IPS-20b (cell line): Measurements from ENCODE around the gene RXFP3.
"Not testable (repeated sequence)": the region's sequence is repeated elsewhere in the genome, so short reads cannot be mapped to it uniquely, and the experiment has no call there.

ENCODE experiments used
- H3K27ac ChIP-seq: one replicate; pipeline ENCODE4 v1.5.1; 2013; ENCODE audit warnings: low read length
- H3K27me3 ChIP-seq: 2 replicates; pipeline ENCODE4 v1.6.1; 2013; ENCODE audit warnings: mild to moderate bottlenecking, low read length, inconsistent platforms; ENCODE audit not compliant: insufficient read depth
- H3K36me3 ChIP-seq: 2 replicates; pipeline ENCODE4 v1.6.1; 2013; ENCODE audit warnings: low read depth, mild to moderate bottlenecking, inconsistent platforms, low read length, moderate library complexity; ENCODE audit not compliant: insufficient read depth
- H3K4me1 ChIP-seq: 2 replicates; pipeline ENCODE4 v1.6.1; 2013; ENCODE audit warnings: mild to moderate bottlenecking, control low read depth, inconsistent platforms, low read length, moderate library complexity; ENCODE audit not compliant: insufficient read depth
- H3K4me3 ChIP-seq: 2 replicates; pipeline ENCODE4 v1.5.1; 2013; ENCODE audit warnings: mild to moderate bottlenecking, low read length, inconsistent platforms
- H3K9ac ChIP-seq: 2 replicates; pipeline ENCODE4 v1.6.1; 2013; ENCODE audit warnings: low read depth, mild to moderate bottlenecking, inconsistent platforms, low read length, moderate library complexity
- H3K9me3 ChIP-seq: 2 replicates; pipeline ENCODE4 v1.6.1; 2013; ENCODE audit warnings: mild to moderate bottlenecking, low read depth, low read length, inconsistent platforms; ENCODE audit not compliant: insufficient read depth

The RXFP3 gene

GRCh38 chr5:33906248-33906647, 29.9 kb upstream of the RXFP3 start:
- not testable (repeated sequence) for H3K9ac ChIP-seq, H3K4me1 ChIP-seq, H3K36me3 ChIP-seq, H3K4me3 ChIP-seq, H3K27me3 ChIP-seq, H3K27ac ChIP-seq
- peaks cover 21% of the 10 kb centered on the region for H3K9me3 ChIP-seq

- not testable (repeated sequence) for H3K4me3 ChIP-seq, H3K27me3 ChIP-seq, H3K9ac ChIP-seq, H3K27ac ChIP-seq, H3K4me1 ChIP-seq, H3K36me3 ChIP-seq, H3K9me3 ChIP-seq
Observed at GRCh38 chr5:33914844-33915243, 21.3 kb upstream of the RXFP3 start.

- H3K36me3 ChIP-seq: no peaks in the 10 kb centered on the region
- no peak overlapping the region for H3K4me3 ChIP-seq
- H3K27ac ChIP-seq: no peak overlapping the region
- no peak overlapping the region for H3K9ac ChIP-seq
- H3K4me1 ChIP-seq: no peaks in the 10 kb centered on the region
- H3K27me3 ChIP-seq: no peaks in the 10 kb centered on the region
- H3K9me3 ChIP-seq: no peaks in the 10 kb centered on the region; the same call in 1 of the 2 replicates
Observed at GRCh38 chr5:33921002-33921401, 15.2 kb upstream of the RXFP3 start.

GRCh38 chr5:33925278-33925677, 10.9 kb upstream of the RXFP3 start:
- Histone ChIP-seq H3K9me3 (no peaks in the 10 kb centered on the region), H3K36me3 (no peaks in the 10 kb centered on the region), H3K4me1 (peaks cover 19% of the 10 kb centered on the region), H3K9ac (no peak overlapping the region), H3K27ac (no peak overlapping the region), H3K4me3 (no peak overlapping the region), H3K27me3 (no peaks in the 10 kb centered on the region)

- Histone ChIP-seq H3K27ac (no peak overlapping the region), H3K36me3 (no peaks in the 10 kb centered on the region), H3K4me3 (peak overlapping the region; percentile 0; the same call in 1 of the 2 replicates), H3K27me3 (no peaks in the 10 kb centered on the region), H3K9me3 (no peaks in the 10 kb centered on the region), H3K4me1 (peaks cover 35% of the 10 kb centered on the region), H3K9ac (no peak overlapping the region)
Observed at GRCh38 chr5:33927685-33928084, 8.5 kb upstream of the RXFP3 start.

GRCh38 chr5:33928283-33928682, 7.9 kb upstream of the RXFP3 start:
- no peaks in the 10 kb centered on the region for H3K27me3 ChIP-seq
- H3K9me3 ChIP-seq: no peaks in the 10 kb centered on the region
- H3K4me3 ChIP-seq: peak overlapping the region; percentile 0; the same call in 1 of the 2 replicates
- peaks cover 35% of the 10 kb centered on the region for H3K4me1 ChIP-seq
- no peaks in the 10 kb centered on the region for H3K36me3 ChIP-seq
- no peak overlapping the region for H3K27ac ChIP-seq
- H3K9ac ChIP-seq: no peak overlapping the region

GRCh38 chr5:33929925-33930690, 6.1 kb upstream of the RXFP3 start:
- H3K27ac ChIP-seq: no peak overlapping the region
- H3K4me3 ChIP-seq: no peak overlapping the region
- H3K4me1 ChIP-seq: peaks cover 35% of the 10 kb centered on the region
- H3K9me3 ChIP-seq: no peaks in the 10 kb centered on the region
- H3K27me3 ChIP-seq: peaks cover under 1% of the 10 kb centered on the region; the same call in 1 of the 2 replicates
- H3K9ac ChIP-seq: no peak overlapping the region; the same call in 1 of the 2 replicates
- no peaks in the 10 kb centered on the region for H3K36me3 ChIP-seq

- Histone ChIP-seq H3K27me3 (peaks cover 11% of the 10 kb centered on the region), H3K9ac (peak overlapping the region; percentile 31; the same call in 1 of the 2 replicates), H3K4me1 (peaks cover 35% of the 10 kb centered on the region), H3K27ac (peak overlapping the region; percentile 33), H3K4me3 (no peak overlapping the region), H3K9me3 (no peaks in the 10 kb centered on the region), H3K36me3 (no peaks in the 10 kb centered on the region)
Observed at GRCh38 chr5:33931136-33931535, 5.0 kb upstream of the RXFP3 start.

- no peak overlapping the region for H3K27ac ChIP-seq
- peaks cover 28% of the 10 kb centered on the region for H3K27me3 ChIP-seq
Observed at GRCh38 chr5:33933723-33934169, 2.4 kb upstream of the RXFP3 start.

GRCh38 chr5:33934176-33934575, 2.0 kb upstream of the RXFP3 start:
- Histone ChIP-seq H3K27ac (no peak overlapping the region), H3K9ac (no peak overlapping the region), H3K36me3 (no peaks in the 10 kb centered on the region), H3K9me3 (no peaks in the 10 kb centered on the region), H3K4me1 (peaks cover 24% of the 10 kb centered on the region), H3K4me3 (no peak overlapping the region), H3K27me3 (peaks cover 28% of the 10 kb centered on the region)

More at GRCh38 chr5:33933723-33934169, 2.4 kb upstream of the RXFP3 start:
- Histone ChIP-seq H3K36me3 (no peaks in the 10 kb centered on the region), H3K4me3 (no peak overlapping the region), H3K4me1 (peaks cover 24% of the 10 kb centered on the region), H3K9me3 (no peaks in the 10 kb centered on the region), H3K9ac (no peak overlapping the region)

GRCh38 chr5:33936004-33936380, 194 bp upstream of the RXFP3 start:
- Histone ChIP-seq H3K4me3 (peak overlapping the region; percentile 81), H3K27me3 (peaks cover 28% of the 10 kb centered on the region), H3K9me3 (no peaks in the 10 kb centered on the region), H3K9ac (no peak overlapping the region), H3K36me3 (no peaks in the 10 kb centered on the region), H3K4me1 (peaks cover 9% of the 10 kb centered on the region; the same call in 1 of the 2 replicates), H3K27ac (no peak overlapping the region)

GRCh38 chr5:33937017-33937706, 976 bp downstream of the RXFP3 start:
- H3K9me3 ChIP-seq: no peaks in the 10 kb centered on the region
- no peaks in the 10 kb centered on the region for H3K4me1 ChIP-seq
- H3K27ac ChIP-seq: no peak overlapping the region
- no peaks in the 10 kb centered on the region for H3K36me3 ChIP-seq
- H3K9ac ChIP-seq: no peak overlapping the region
- H3K4me3 ChIP-seq: no peak overlapping the region
- peaks cover 28% of the 10 kb centered on the region for H3K27me3 ChIP-seq
